ENCODE measurements around the gene EPSTI1. TPM values are rescaled to one million over a fixed set of nuclear protein-coding genes. Genes with fewer than 3 reads are reported as not detected.

Gene EPSTI1
- total RNA-seq, 4 donors from 2014 or later = 13.1 to 145 (median 18.7) TPM

GRCh38 chr13:43020794-43021193, 28.8 kb upstream of the EPSTI1 start:
- H3K36me3 ChIP-seq = no peaks in the 10 kb centered on the region
- TF ChIP-seq CTCF (IDR thresholded peaks at IDR 0.05) = no peak

DNA sequence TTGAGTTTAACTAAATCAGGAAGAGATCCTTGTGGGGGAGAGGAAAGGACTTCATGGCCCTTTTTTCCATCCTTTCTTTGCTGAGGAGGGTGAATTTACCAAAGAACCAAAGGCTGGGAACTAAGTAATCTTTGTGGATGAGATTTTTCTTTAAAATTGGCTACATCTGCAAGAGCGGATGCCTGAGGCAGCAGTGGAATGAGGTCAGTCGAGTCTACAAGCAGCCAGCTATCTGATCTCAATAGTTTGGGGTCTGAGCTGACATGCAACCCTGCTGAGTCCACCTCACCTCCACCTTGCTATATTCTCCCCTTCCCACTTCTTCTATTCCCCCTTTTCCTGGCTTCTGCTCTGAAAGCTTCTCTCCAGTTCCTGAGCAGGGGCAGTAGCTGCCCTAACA, 27.8 kb upstream of the EPSTI1 start:
- Histone ChIP-seq H3K36me3 (no peaks in the 10 kb centered on the region), H3K27me3 (no peaks in the 10 kb centered on the region), H3K27ac (no peak overlapping the region), H3K4me1 (peaks cover 0 to 18% (median 6%) of the 10 kb centered on the region in 4 donors), H3K4me3 (no peak overlapping the region), H3K9me3 (no peaks in the 10 kb centered on the region)
- DNase-seq = no peak
- TF ChIP-seq POLR2A (IDR thresholded peaks at IDR 0.05) = no peak
- no peak for TF ChIP-seq EP300 (IDR thresholded peaks at IDR 0.05; ENCODE audit: low read depth)
- no peak for TF ChIP-seq POLR2AphosphoS5 (IDR thresholded peaks at IDR 0.05)
- no peak for TF ChIP-seq CTCF (IDR thresholded peaks at IDR 0.05)
- in situ Hi-C loops (cut with MboI; ENCODE audit: low pct_ligation_motif_present in 1 of 4, low pct_unique_long_range_greater_than_20kb in 1 of 4, low sequenced_read_pairs in 3 of 4) = no loop called here
- WGBS, 2 donors (ENCODE audit: low coverage in 1 of 2) = 77% methylated on average over 2 of the region's 2 CpGs; no CpG with 5 or more reads in 1 of the 2 donors
- intact Hi-C loops (cut with DNase I; ENCODE audit: low total_unique reads) = no loop called here

More at GRCh38 chr13:43020794-43021193, 28.8 kb upstream of the EPSTI1 start:
- no peaks in the 10 kb centered on the region for H3K27me3 ChIP-seq
- peaks cover 2 to 28% (median 10%) of the 10 kb centered on the region in 4 donors for H3K4me1 ChIP-seq
- no peak overlapping the region for H3K27ac ChIP-seq
- H3K4me3 ChIP-seq = no peak overlapping the region
- H3K9me3 ChIP-seq = no peaks in the 10 kb centered on the region
- DNase-seq = no peak
- intact Hi-C loops (cut with DNase I; ENCODE audit: low total_unique reads) (no loop called here), in situ Hi-C loops (cut with MboI; ENCODE audit: low pct_ligation_motif_present in 1 of 4, low pct_unique_long_range_greater_than_20kb in 1 of 4, low sequenced_read_pairs in 3 of 4) (no loop called here)
- 73 to 78% methylated on average over 1 of the region's 1 CpG for WGBS, 2 donors (ENCODE audit: low coverage in 1 of 2)

GRCh38 chr13:43016226-43016625, 24.2 kb upstream of the EPSTI1 start:
- H3K9me3 ChIP-seq = no peaks in the 10 kb centered on the region
- TF ChIP-seq POLR2A (IDR thresholded peaks at IDR 0.05) (no peak), POLR2AphosphoS5 (IDR thresholded peaks at IDR 0.05) (no peak), EP300 (IDR thresholded peaks at IDR 0.05; ENCODE audit: low read depth) (no peak), CTCF (IDR thresholded peaks at IDR 0.05) (no peak)
- no peak for DNase-seq
- H3K36me3 ChIP-seq = no peaks in the 10 kb centered on the region
- intact Hi-C loops (cut with DNase I; ENCODE audit: low total_unique reads) = no loop called here
- in situ Hi-C loops (cut with MboI; ENCODE audit: low pct_ligation_motif_present in 1 of 4, low pct_unique_long_range_greater_than_20kb in 1 of 4, low sequenced_read_pairs in 3 of 4) = no loop called here
- H3K4me1 ChIP-seq = no peaks in the 10 kb centered on the region
- H3K4me3 ChIP-seq = no peak overlapping the region
- 67 to 75% methylated on average over 1 to 5 of the region's 5 CpGs for WGBS, 2 donors (ENCODE audit: low coverage in 1 of 2)
- no peaks in the 10 kb centered on the region for H3K27me3 ChIP-seq
- H3K27ac ChIP-seq = no peak overlapping the region

GRCh38 chr13:43014162-43014561, 22.1 kb upstream of the EPSTI1 start:
- no peaks in the 10 kb centered on the region for H3K36me3 ChIP-seq
- H3K4me1 ChIP-seq = no peaks in the 10 kb centered on the region
- WGBS, 2 donors (ENCODE audit: low coverage in 1 of 2) = 77 to 78% methylated on average over 3 of the region's 3 CpGs
- intact Hi-C loops (cut with DNase I; ENCODE audit: low total_unique reads) = no loop called here
- TF ChIP-seq CTCF (IDR thresholded peaks at IDR 0.05) = no peak
- TF ChIP-seq POLR2AphosphoS5 (IDR thresholded peaks at IDR 0.05) = no peak
- no peak for TF ChIP-seq EP300 (IDR thresholded peaks at IDR 0.05; ENCODE audit: low read depth)
- no peak for TF ChIP-seq POLR2A (IDR thresholded peaks at IDR 0.05)
- DNase-seq = no peak
- H3K9me3 ChIP-seq = no peaks in the 10 kb centered on the region
- in situ Hi-C loops (cut with MboI; ENCODE audit: low pct_ligation_motif_present in 1 of 4, low pct_unique_long_range_greater_than_20kb in 1 of 4, low sequenced_read_pairs in 3 of 4) = no loop called here
- H3K4me3 ChIP-seq = no peak overlapping the region
- no peak overlapping the region for H3K27ac ChIP-seq
- H3K27me3 ChIP-seq = no peaks in the 10 kb centered on the region

Data from transverse colon (tissue), 4 donors.